Measurements from ENCODE around the gene PPT1. TPM values are rescaled to one million over a fixed set of nuclear protein-coding genes. Genes with fewer than 3 reads are reported as not detected.

PPT1 gene
- total RNA-seq, 1 donor from 2014 or later = 48.3 TPM

DNA sequence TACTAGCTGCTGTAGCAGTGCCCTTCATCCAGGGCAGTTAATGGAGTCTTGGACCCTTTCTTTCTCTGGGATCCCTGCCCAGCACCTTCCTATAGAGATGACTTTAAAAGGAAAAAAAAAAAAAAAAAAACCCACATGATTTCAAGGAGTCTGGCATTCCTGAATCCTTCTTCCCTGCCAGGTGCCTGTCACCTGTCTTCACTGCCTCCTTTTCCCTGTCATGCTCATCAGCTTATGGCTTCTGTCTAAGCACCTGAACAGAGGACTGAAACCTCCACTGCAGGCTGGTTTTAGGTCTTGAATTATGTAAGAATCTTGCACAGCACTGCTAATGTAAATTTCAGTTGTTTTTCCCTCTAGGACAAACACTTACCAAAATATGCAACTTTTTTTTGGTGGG is 24.9 kb downstream of the PPT1 start:
- Mint-ChIP-seq H3K36me3 (ENCODE audit: low read depth) (peaks cover 45% of the 10 kb centered on the region), H3K4me3 (ENCODE audit: unreplicated experiment) (no peak overlapping the region), H3K9me3 (ENCODE audit: low read depth) (no peaks in the 10 kb centered on the region), H3K27ac (ENCODE audit: unreplicated experiment) (peak overlapping the region; percentile 15), H3K27me3 (ENCODE audit: low read depth) (no peaks in the 10 kb centered on the region), H3K4me1 (ENCODE audit: low read depth) (peaks cover 13% of the 10 kb centered on the region)
- TF ChIP-seq, protein P1, sequence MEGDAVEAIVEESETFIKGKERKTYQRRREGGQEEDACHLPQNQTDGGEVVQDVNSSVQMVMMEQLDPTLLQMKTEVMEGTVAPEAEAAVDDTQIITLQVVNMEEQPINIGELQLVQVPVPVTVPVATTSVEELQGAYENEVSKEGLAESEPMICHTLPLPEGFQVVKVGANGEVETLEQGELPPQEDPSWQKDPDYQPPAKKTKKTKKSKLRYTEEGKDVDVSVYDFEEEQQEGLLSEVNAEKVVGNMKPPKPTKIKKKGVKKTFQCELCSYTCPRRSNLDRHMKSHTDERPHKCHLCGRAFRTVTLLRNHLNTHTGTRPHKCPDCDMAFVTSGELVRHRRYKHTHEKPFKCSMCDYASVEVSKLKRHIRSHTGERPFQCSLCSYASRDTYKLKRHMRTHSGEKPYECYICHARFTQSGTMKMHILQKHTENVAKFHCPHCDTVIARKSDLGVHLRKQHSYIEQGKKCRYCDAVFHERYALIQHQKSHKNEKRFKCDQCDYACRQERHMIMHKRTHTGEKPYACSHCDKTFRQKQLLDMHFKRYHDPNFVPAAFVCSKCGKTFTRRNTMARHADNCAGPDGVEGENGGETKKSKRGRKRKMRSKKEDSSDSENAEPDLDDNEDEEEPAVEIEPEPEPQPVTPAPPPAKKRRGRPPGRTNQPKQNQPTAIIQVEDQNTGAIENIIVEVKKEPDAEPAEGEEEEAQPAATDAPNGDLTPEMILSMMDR (IDR thresholded peaks at IDR 0.05) = no peak
- no peak for DNase-seq (ENCODE audit: low spot score)

DNA sequence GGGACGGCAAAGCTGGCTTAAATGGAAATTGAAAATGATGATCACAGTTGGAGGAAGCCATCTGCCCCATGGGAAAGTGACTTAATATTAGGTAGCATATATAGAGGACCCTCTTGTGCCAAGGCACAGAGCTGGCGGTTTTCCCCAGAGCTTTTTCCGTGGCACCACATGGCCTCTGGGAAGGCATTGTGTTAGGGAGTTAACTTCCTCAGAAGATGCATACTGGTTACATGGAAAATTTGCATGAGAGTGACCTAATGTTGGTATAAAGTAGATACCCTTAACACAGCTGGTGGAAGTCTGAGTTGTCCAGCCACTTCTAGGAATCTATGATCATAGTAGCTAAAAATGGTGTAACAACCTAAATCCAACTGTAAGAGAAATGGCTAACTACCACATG is 29.2 kb downstream of the PPT1 start:
- no peak for DNase-seq (ENCODE audit: low spot score)
- H3K27me3 Mint-ChIP-seq (ENCODE audit: low read depth) = no peaks in the 10 kb centered on the region
- peaks cover 71% of the 10 kb centered on the region for H3K36me3 Mint-ChIP-seq (ENCODE audit: low read depth)
- TF ChIP-seq, protein P1 (IDR thresholded peaks at IDR 0.05) = no peak
- H3K27ac Mint-ChIP-seq (ENCODE audit: unreplicated experiment) = no peak overlapping the region
- H3K9me3 Mint-ChIP-seq (ENCODE audit: low read depth) = no peaks in the 10 kb centered on the region
- no peak overlapping the region for H3K4me3 Mint-ChIP-seq (ENCODE audit: unreplicated experiment)
- H3K4me1 Mint-ChIP-seq (ENCODE audit: low read depth) = peaks cover 10% of the 10 kb centered on the region

DNA sequence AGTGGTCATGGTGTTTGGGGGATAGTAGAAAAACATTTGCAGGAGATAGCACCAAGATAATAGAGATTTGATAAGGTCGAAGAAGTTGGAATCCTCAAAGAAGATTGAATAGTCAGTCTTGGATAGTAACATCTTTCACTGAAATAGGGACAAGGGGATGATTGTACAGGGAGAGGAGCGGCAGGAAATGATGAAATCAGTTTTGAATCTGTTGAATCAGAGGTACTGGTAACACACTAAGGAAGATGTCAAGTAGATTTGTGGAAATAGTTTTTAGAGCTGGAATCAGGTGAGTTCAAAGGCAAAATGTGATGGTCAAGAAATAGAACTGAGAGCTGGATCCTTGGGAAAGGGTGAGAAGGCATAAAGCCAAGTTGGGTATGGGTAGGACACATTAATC is 30.0 kb downstream of the PPT1 start:
- H3K27ac Mint-ChIP-seq (ENCODE audit: unreplicated experiment) = peak overlapping the region; percentile 23
- no peak for DNase-seq (ENCODE audit: low spot score)

DNA sequence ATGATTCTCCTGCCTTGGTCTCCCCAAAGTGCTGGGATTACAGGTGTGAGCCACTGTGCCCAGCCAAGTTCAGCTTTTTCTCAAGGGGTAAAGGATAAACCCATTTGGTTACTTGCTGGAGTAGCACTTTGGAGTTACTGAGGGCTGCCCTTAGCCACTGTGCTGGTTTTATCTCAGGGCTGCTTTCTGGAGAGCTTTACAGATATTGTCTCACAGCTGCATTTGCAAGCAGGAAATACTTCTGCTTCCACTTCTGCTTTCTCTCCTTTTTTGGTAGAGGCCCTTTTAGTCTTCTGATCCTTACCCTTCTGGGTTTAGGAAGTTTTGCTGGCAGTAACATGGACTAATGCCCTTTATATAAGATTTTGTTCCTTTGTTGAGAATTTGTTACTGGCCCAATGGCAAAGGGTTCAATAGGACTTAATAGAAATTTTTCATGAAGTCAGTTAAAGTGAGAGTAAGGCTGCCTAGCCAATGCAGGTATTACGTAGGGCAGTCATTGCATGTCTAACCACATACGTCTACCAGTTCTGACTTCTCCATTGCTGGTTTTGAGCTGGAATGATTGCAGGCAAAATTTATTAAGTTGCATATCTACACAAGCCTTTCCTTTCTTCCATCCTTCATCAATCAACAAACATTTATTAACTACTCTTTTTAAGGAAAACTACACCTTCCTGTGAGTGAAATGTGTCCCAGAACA is 32.1 kb downstream of the PPT1 start:
- peaks cover 65% of the 10 kb centered on the region for H3K36me3 Mint-ChIP-seq (ENCODE audit: low read depth)
- peaks cover 11% of the 10 kb centered on the region for H3K4me1 Mint-ChIP-seq (ENCODE audit: low read depth)
- no peak for DNase-seq (ENCODE audit: low spot score)
- H3K27ac Mint-ChIP-seq (ENCODE audit: unreplicated experiment) = no peak overlapping the region
- H3K4me3 Mint-ChIP-seq (ENCODE audit: unreplicated experiment) = no peak overlapping the region
- no peaks in the 10 kb centered on the region for H3K27me3 Mint-ChIP-seq (ENCODE audit: low read depth)
- no peaks in the 10 kb centered on the region for H3K9me3 Mint-ChIP-seq (ENCODE audit: low read depth)
- TF ChIP-seq, protein P1 (IDR thresholded peaks at IDR 0.05) = no peak

More for the DNA sequence above, 30.0 kb downstream of the PPT1 start:
- H3K4me3 Mint-ChIP-seq (ENCODE audit: unreplicated experiment) = no peak overlapping the region
- TF ChIP-seq, protein P1 (IDR thresholded peaks at IDR 0.05) = no peak
- H3K9me3 Mint-ChIP-seq (ENCODE audit: low read depth) = no peaks in the 10 kb centered on the region
- peaks cover 10% of the 10 kb centered on the region for H3K4me1 Mint-ChIP-seq (ENCODE audit: low read depth)
- peaks cover 69% of the 10 kb centered on the region for H3K36me3 Mint-ChIP-seq (ENCODE audit: low read depth)
- no peaks in the 10 kb centered on the region for H3K27me3 Mint-ChIP-seq (ENCODE audit: low read depth)

DNA sequence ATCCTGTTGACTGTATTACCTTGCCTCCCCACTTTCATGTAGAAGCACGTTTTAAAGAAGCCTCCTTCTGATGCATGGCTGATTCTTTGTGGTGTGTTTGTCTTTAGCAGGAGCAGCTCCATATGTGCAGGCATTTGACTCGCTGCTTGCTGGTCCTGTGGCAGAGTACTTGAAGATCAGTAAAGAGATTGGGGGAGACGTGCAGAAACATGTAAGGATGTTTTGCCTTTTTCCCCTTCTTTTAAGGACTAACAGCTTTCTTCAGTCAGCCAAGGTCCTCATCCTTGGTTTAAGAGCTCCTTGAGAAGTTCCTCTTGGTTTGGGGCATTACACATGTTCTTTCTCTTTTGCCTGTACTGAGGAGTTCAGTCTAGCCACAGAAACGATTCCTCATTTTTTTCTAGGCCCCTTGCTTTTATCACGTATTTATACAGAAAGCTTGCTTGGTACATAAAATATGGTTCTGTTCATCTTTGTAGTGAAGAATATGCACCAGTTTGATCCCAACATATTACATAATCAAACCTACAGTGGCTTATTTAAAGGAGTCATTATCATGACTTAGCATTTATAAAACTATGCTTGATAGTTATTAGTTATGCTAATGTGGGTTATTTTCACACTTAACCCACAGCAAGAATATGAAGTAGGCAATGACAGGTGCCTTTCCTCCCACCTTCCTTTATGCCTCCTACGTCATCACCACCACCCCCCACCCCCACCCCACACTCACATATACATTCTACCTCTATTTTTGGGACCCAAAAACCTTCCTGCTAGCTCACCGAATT is 36.9 kb downstream of the PPT1 start:
- no peak for DNase-seq (ENCODE audit: low spot score)
- Mint-ChIP-seq H3K4me3 (ENCODE audit: unreplicated experiment) (no peak overlapping the region), H3K9me3 (ENCODE audit: low read depth) (no peaks in the 10 kb centered on the region), H3K4me1 (ENCODE audit: low read depth) (peaks cover 45% of the 10 kb centered on the region), H3K36me3 (ENCODE audit: low read depth) (peaks cover 36% of the 10 kb centered on the region), H3K27me3 (ENCODE audit: low read depth) (no peaks in the 10 kb centered on the region), H3K27ac (ENCODE audit: unreplicated experiment) (peak overlapping the region; percentile 11)
- TF ChIP-seq, protein P1 (IDR thresholded peaks at IDR 0.05) = no peak

Measured in chondrocyte (in vitro differentiated cells).